ENCODE measurements around the gene STAG1.
"Not testable (repeated sequence)": the region's sequence is repeated elsewhere in the genome, so short reads cannot be mapped to it uniquely, and the experiment has no call there.

STAG1 gene

GRCh38 chr3:136577791-136578190 lies 174.4 kb downstream of the STAG1 start:
- DNase-seq: no peak

- no peak for DNase-seq
Measured at GRCh38 chr3:136576279-136577009, 175.7 kb downstream of the STAG1 start.

DNA sequence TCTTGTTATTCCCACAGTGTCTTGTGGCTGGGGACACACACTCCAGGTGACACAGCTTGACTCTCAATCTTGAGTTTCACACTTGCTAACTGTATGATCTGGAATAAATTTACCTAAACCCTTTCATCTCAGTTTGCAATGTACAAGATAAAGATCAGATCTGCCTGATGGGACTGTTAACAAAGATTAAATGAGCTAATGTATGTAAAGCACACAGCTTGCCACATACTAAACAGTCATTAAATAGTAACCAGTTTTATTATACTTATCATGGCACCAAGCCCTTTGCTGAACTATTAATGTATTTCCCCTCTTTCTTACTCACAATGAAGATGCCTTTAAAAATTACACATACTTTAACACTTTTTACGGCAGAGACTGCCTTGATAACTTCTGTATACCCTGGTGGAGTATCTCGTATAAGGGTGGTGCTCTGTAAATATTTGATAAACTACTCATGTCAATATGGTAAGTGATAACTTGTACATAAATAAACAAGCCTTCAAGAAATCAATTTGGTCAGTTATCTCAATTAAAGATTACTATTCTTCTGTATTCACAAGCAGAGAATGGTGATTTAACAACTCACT lies 184.5 kb downstream of the STAG1 start:
- DNase-seq: no peak

- not testable (repeated sequence) for DNase-seq
Measured at GRCh38 chr3:136564962-136565361, 187.2 kb downstream of the STAG1 start.

DNA sequence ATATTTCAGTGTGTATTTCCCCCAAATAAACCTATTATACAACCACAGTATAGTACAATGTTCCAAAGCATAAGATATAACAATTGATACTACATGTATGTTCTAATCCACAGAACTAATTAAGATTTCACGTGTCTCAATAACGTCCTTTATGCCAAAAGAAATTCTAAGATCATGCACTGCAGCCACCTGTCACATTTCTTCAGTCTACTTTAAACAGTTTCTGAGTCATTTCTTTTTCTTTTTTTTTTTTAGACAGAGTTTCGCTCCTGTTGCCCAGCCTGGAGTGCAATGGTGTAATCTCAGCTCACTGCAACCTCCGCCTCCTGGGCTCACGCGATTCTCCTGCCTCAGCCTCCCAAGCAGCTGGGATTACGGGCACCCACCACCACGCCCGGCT lies 190.2 kb downstream of the STAG1 start:
- no peak for DNase-seq

DNA sequence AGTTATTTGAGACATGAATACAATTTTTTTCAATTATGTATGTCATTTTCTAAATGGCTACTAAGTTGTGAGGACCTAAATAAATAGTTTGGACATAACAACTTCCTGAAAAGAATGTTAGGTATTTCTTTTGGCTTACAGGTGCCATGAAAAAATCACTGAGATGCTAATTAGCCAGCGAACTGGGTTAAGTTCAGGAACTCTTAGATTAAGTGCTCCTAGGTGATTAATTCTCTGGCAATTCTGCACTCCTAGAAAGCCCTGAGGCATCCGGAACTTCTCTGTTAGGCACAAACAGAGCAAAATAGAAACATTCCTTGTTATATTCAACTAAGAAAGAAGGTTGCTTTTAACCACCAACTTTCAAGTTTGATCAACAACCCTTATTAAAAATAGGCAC lies 192.3 kb downstream of the STAG1 start:
- peak; percentile 43 for DNase-seq

DNA sequence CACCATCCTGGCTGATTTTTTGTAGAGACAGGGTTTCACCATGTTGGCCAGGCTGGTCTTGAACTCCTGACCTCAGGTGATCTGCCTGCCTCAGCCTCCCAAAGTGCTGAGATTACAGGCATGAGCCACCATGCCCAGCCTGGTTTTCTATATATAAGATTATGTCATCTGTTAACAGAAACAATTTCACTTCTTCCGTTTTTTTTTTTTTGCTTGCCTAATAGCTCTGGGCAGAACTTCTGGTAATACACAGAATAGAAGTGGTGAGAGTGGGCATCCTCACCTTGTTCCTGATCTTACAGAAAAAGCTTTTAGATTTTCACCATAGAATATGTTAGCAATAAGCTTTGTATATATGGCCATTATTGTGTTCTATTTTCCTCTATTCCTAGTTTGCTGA lies 202.7 kb downstream of the STAG1 start:
- DNase-seq: not testable (repeated sequence)

DNA sequence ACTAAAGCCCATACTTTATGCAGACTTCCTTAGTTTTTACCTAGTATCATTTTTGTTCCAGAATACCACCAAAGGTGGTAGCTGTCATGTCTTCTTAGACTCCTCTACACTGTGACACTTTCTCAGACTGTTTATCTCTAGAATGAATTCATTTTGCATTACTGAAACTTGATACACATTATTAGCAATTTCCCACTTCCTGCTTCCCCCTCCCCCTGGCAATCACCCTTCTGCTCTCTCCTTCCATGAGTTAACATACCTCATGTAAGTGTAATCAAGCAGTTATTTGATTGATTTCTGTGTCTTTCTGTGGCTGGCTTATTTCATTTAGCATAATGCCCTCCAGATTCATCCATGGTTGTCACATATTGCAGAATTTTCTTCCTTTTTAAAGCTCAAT lies 204.9 kb downstream of the STAG1 start:
- peak; percentile 63 for DNase-seq

DNA sequence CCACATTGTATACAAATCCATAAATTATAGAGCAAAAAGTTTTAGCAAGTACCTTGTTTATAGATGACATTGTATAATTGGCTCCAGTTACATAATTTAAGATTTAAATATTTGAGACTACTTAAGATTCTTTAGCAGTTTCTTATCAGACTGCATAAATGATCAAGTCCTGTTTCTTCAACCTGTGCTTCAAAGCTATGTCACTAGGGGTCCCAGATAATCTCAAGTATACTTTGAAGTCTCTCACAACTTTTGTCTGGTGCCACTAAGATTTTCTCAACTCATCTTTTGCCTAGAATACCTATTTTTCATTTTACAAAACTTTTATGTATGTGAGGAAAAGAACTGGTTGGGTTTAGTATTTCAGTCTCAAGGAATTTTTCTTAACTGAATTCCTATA lies 205.5 kb downstream of the STAG1 start:
- peak; percentile 29 for DNase-seq

DNA sequence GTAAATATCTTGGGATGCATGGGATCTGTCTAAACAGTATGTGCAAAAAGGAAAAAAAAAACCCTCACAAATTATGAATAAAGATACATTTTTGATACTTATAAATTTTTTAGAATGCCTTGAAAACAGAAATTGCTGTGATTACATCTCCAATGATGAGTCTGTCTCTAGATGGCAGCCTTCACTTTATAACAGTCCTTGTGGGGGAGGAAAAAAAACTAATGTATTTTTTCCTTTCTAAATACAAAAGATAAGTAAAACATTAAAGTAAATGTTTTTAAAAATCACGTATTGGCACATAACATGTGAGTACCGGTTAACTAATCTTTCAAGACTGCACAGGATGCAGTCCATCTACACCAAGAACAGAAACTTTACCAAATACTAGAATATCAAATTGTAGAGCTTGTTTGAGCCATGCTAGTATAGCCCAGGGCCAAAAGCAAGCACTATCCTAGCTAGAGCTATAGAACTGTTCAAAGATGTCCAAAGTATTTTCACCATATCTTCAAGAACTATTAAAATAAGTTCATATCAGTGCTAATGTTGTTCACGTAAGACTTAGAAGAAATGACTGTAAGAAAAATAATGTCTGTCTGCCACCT lies 206.4 kb downstream of the STAG1 start:
- no peak for DNase-seq

GRCh38 chr3:136544532-136544931 lies 207.6 kb downstream of the STAG1 start:
- DNase-seq: peak; percentile 21

DNA sequence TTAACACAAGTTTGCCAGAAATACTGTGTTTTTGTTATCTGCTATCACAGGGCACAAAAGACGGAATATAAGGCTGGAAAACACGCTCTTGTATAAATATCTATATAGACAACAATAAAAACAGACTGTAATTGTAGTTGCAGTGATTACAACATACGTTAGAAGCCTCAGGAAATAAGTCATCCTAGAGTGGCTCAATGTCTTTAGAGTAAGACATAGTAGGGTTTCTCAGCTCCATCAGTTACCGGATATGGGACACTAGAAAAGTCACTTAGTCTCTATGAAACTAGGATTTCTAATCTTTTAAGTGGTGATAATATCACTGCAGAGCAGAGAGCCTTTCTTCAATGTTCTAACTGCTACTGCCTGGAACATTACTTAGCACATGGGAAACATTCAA lies 208.8 kb downstream of the STAG1 start:
- DNase-seq: peak; percentile 15

DNA sequence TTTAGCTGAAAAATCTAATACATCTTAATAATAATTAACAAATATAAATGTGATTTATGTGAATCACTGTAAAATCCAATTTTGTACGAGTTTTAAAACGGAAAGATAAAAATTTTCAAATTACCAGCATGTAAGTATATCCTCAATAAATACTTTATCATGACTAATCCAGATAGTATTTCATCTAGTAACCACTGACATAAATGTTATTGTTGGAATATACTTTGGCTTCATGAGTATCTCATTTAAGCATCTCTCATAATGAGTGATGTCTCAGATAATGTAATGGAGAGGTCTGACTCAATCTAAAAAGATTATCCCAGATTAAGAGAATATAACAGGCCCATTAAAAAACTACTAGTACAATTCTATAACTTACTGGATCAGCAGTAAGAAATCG lies 216.3 kb downstream of the STAG1 start:
- peak; percentile 69 for DNase-seq

DNA sequence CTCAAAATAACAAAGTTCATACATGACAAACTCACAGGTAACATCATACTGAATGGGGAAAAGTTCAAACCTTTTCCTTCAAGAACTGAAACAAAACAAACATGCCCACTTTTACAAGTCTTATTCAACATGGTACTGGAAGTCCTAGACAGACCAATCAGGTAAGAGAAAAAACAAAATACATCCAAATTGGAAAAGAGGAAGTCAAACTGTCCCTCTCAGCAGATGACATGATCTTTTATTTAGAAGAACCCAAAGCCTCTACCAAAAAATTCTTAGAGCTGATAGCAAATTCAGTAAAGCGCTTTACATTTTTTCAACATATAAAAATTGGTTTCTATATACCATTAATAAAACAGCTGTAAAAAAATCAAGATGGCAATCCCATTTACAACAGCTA lies 219.4 kb downstream of the STAG1 start:
- DNase-seq: no peak

- no peak for DNase-seq
Measured at GRCh38 chr3:136518102-136518501, 234.1 kb downstream of the STAG1 start.

DNA sequence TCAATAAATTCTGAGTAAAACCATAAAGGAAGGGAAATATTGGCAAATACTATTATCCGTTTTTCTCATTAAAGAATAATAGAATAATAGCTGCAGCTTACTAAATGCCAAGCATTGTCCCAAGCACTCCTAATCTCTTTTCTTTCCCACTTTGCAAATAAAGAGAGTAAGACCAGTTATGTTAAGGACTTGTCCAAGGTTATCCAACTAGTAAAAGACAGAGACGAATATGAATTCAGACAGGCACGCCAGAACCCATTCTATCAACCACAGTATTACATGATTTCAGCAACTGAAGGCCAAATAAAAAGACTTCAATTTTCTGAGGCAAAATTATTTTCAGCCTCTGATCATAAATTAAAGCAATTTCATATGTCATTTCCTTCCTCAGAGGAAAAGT lies 235.5 kb downstream of the STAG1 start:
- no peak for DNase-seq

DNA sequence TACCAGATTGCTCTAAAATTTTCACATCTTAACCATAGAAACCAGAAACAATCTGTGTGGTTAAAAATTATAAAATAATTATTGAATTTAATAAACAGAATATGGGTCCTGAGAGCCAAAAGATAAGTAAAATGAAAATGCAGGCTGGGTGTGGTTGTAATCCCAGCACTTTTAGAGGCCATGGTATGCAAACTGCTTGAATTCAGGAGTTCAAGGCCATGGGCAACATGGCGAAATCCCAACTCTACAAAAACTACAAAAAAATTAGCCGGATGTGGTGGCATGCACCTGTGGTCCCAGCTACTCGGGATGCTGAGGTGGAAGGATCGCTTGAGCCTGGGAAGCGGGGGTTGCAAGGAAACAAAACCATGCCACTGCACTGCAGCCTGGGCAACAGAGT lies 236.1 kb downstream of the STAG1 start:
- DNase-seq: no peak

DNA sequence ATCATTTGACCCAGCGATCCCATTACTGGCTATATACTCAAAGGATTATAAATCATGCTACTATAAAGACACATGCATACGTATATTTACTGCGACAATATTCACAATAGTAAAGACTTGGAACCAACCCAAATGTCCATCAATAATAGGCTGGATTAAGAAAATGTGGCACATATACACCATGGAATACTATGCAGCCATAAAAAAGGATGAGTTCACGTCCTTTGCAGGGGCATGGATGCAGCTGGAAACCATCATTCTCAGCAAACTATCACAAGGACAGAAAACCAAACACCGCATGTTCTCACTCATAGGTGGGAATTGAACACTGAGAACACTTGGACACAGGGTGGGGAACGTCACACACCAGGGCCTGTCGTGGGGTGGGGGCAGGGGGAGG lies 237.6 kb downstream of the STAG1 start:
- DNase-seq: not testable (repeated sequence)

DNA sequence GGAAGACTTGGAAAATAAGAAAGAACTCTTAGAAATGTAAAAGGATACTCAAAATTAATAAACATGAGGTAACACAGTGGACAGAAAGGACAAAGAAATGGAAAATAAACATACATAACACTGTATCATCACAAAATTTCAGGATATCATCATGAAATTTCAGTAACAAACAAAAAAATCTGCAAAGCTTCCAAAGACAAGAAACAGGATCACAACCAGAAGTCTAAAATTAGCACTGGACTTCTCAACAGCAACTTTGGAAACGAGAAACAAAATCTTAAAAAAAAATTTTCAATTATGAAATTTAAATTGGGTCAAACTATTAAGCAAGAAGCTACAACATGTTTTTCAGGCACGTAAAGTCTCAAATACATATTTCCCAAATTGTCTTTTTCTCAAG lies 238.8 kb downstream of the STAG1 start:
- no peak for DNase-seq

GRCh38 chr3:136512381-136512780 lies 239.8 kb downstream of the STAG1 start:
- peak; percentile 31 for DNase-seq

- DNase-seq: no peak
Measured at GRCh38 chr3:136505676-136506075, 246.5 kb downstream of the STAG1 start.

DNA sequence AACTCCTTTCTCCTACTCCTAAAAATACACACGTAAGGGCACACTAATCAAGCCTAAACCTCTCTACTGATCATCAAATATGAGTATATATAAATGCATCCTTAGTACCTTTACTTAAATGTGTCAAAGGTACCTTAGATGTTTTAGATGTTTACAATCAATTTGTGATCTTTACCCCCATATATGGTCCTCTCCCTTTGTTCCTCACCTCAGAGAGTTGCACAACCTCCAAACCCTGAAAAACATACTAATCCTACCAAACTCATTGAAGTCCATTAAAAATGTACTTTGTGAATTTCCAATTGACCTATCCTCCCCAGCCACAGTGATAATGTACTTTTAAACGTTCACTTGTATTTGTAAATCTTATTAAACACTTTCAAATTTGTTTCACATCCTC lies 249.1 kb downstream of the STAG1 start:
- no peak for DNase-seq

- no peak for DNase-seq
Measured at GRCh38 chr3:136498919-136499447, 253.2 kb downstream of the STAG1 start.

GRCh38 chr3:136495213-136495612 lies 257.0 kb downstream of the STAG1 start:
- no peak for DNase-seq
